Cardiac muscle cell (in vitro differentiated cells and primary cell): ENCODE data around the gene LKAAEAR1. TPM values are rescaled to one million over a fixed set of nuclear protein-coding genes. Genes with fewer than 3 reads are reported as not detected.

ENCODE experiments used
- DNase-seq, 2 donors: peaks; one replicate each; pipeline versions ENCODE4 v3.0.0 to v3.0.0-alpha.2; 2010 to 2017; ENCODE audit warnings: low read depth in 1 of 2, low spot score in 1 of 2
- H3K27ac ChIP-seq: fragments of 200-600 bp; sonication (generic); 2 replicates; pipeline ENCODE4 v1.5.1; 2016
- H3K27me3 ChIP-seq: fragments of 200-600 bp; sonication (generic); 2 replicates; pipeline ENCODE4 v1.6.0; 2016; ENCODE audit warnings: control low read depth
- H3K36me3 ChIP-seq: fragments of 200-600 bp; sonication (generic); 2 replicates; pipeline ENCODE4 v1.5.1; 2016; ENCODE audit warnings: control low read depth
- H3K4me1 ChIP-seq: fragments of 200-600 bp; sonication (generic); 2 replicates; pipeline ENCODE4 v1.8.1; 2017; ENCODE audit warnings: low read depth, mild to moderate bottlenecking, mixed run types
- H3K4me3 ChIP-seq: fragments of 200-600 bp; sonication (generic); 2 replicates; pipeline ENCODE4 v1.5.1; 2016; ENCODE audit warnings: mild to moderate bottlenecking
- H3K9me3 ChIP-seq: fragments of 200-600 bp; sonication (generic); 2 replicates; pipeline ENCODE4 v1.5.1; 2017; ENCODE audit warnings: low read depth, mild to moderate bottlenecking, control low read depth
- CTCF ChIP-seq: IDR thresholded peaks from 2 replicates; pipeline ENCODE4 v1.5.1; 2012; ENCODE audit warnings: low read depth, mild to moderate bottlenecking, low read length
- polyA plus RNA-seq: library from polyadenylated mRNA; unstranded; fragments of >200 nt; fragmentation: Nextera tagmentation; extraction: Ambion mirVana; gene quantifications from 2 replicates; pipeline ENCODE4 v1.2.1, GENCODE V29; 2016
- total RNA-seq: library from RNA; depleted of rRNA; stranded (reverse); fragments of >200 nt; gene quantifications from 2 replicates; pipeline ENCODE4 v1.2.3, GENCODE V29; 2016

LKAAEAR1 gene
- total and polyA plus RNA-seq, 2 experiments from 2014 or later, result 0.21 to 2.2 TPM

- peak in 1 of 2 donors; percentile 55 for DNase-seq
- no peaks in the 10 kb centered on the region for H3K9me3 ChIP-seq
- H3K4me3 ChIP-seq, result no peak overlapping the region
- TF ChIP-seq CTCF, result no peak
- peaks cover 97% of the 10 kb centered on the region for H3K27me3 ChIP-seq
- H3K27ac ChIP-seq, result no peak overlapping the region
- no peaks in the 10 kb centered on the region for H3K4me1 ChIP-seq
- no peaks in the 10 kb centered on the region for H3K36me3 ChIP-seq
These were observed 39.5 kb downstream of the LKAAEAR1 start for GRCh38 chr20:64044484-64045247.

- DNase-seq, result no peak
- TF ChIP-seq CTCF, result no peak
- H3K9me3 ChIP-seq, result no peaks in the 10 kb centered on the region
- no peak overlapping the region for H3K27ac ChIP-seq
- no peaks in the 10 kb centered on the region for H3K36me3 ChIP-seq
- H3K4me1 ChIP-seq, result no peaks in the 10 kb centered on the region
- H3K27me3 ChIP-seq, result peaks cover 96% of the 10 kb centered on the region
- no peak overlapping the region for H3K4me3 ChIP-seq
These were observed 40.4 kb downstream of the LKAAEAR1 start for GRCh38 chr20:64043768-64044167.

GRCh38 chr20:64042054-64042781, 42.0 kb downstream of the LKAAEAR1 start:
- DNase-seq, result no peak
- TF ChIP-seq CTCF, result no peak
- Histone ChIP-seq H3K27me3 (peaks cover 96% of the 10 kb centered on the region), H3K4me3 (peak overlapping the region; percentile 30), H3K4me1 (no peaks in the 10 kb centered on the region), H3K9me3 (no peaks in the 10 kb centered on the region), H3K36me3 (no peaks in the 10 kb centered on the region), H3K27ac (no peak overlapping the region)

- no peak for TF ChIP-seq CTCF
- H3K27me3 ChIP-seq, result peaks cover 96% of the 10 kb centered on the region
- H3K27ac ChIP-seq, result no peak overlapping the region
- H3K9me3 ChIP-seq, result no peaks in the 10 kb centered on the region
- H3K4me1 ChIP-seq, result no peaks in the 10 kb centered on the region
- H3K4me3 ChIP-seq, result no peak overlapping the region
- H3K36me3 ChIP-seq, result no peaks in the 10 kb centered on the region
- DNase-seq, result no peak
These were observed 42.5 kb downstream of the LKAAEAR1 start for GRCh38 chr20:64041781-64042053.

GRCh38 chr20:64041040-64041780, 43.0 kb downstream of the LKAAEAR1 start:
- Histone ChIP-seq H3K4me3 (no peak overlapping the region), H3K27ac (no peak overlapping the region), H3K36me3 (no peaks in the 10 kb centered on the region), H3K9me3 (no peaks in the 10 kb centered on the region), H3K27me3 (peaks cover 91% of the 10 kb centered on the region), H3K4me1 (peaks cover 1% of the 10 kb centered on the region)
- DNase-seq, result no peak
- no peak for TF ChIP-seq CTCF
